HCT116 (cell line): ENCODE measurements around the gene PRKCH. TPM values are rescaled to one million over a fixed set of nuclear protein-coding genes. Genes with fewer than 3 reads are reported as not detected.

ENCODE experiments used
- ATAC-seq: fragments of 200-7000 bp; cut with Tn5 transposase; 2 replicates; pipeline ENCODE4 v1.9.1; 2020; ENCODE audit warnings: mild to moderate bottlenecking, moderate library complexity
- BruUV-seq: library from RNA; stranded (reverse); fragments of 400-500 nt; replicated peaks from 2 replicates; lab custom pipeline; 2021; lab: Mats Ljungman, UMichigan
- CTCF ChIA-PET: fragments of 300-600 bp; sonication (Branson Sonifier 250); formaldehyde crosslinking; loops from one replicate; lab custom pipeline; 2021; ENCODE audit warnings: antibody characterized with exemption; lab: Charles Lee
- POLR2A ChIA-PET: fragments of 300-600, 350-600 bp; sonication (Branson Sonifier 250); formaldehyde crosslinking; loops from one replicate; lab custom pipeline; 2021; ENCODE audit warnings: antibody characterized with exemption; lab: Charles Lee
- RAD21 ChIA-PET, 2 experiments: fragments of 300-600 bp; sonication (Branson Sonifier 250); formaldehyde crosslinking; loops; one replicate each; lab custom pipeline; 2023; ENCODE audit warnings: low total read pairs in 2 of 2; ENCODE audit not compliant: uncharacterized antibody in 2 of 2, unreplicated experiment in 2 of 2, low non-redundant PET in 1 of 2; lab: Charles Lee
- DNase-seq: peaks from one replicate; pipeline ENCODE4 v3.0.0-alpha.2; 2010; ENCODE audit warnings: low read depth, low spot score
- H2AFZ ChIP-seq: fragments of 200-600 bp; shearing (Covaris generic), sonication (generic); 2 replicates; pipeline ENCODE4 v1.6.1; 2017; ENCODE audit warnings: low read depth, mixed run types, mixed read lengths, antibody characterized with exemption, low read length; ENCODE audit not compliant: poor library complexity, severe bottlenecking
- H3K27ac ChIP-seq: 2 replicates; pipeline ENCODE4 v1.5.1; 2012; ENCODE audit warnings: low read depth, low read length
- H3K27me3 ChIP-seq: fragments of 200-600 bp; sonication (generic); 2 replicates; pipeline ENCODE4 v1.6.1; 2016; ENCODE audit warnings: mixed run types, low read length, mixed read lengths; ENCODE audit not compliant: insufficient read depth
- H3K36me3 ChIP-seq, 2 experiments: fragments of 200-500 bp in 1 of 2; fragments of 200-600 bp in 1 of 2; sonication (Bioruptor generic) in 1 of 2; sonication (generic) in 1 of 2; 2 replicates each; pipeline versions ENCODE4 v1.5.1 to v1.6.1; 2014 to 2016; ENCODE audit warnings: low read length in 2 of 2, inconsistent platforms in 1 of 2, mixed read lengths in 1 of 2, mixed run types in 1 of 2; ENCODE audit not compliant: insufficient read depth in 2 of 2, control insufficient read depth in 1 of 2
- H3K4me1 ChIP-seq, 2 experiments: fragments of 200-600 bp in 1 of 2; sonication (generic) in 1 of 2; 2 replicates each; pipeline versions ENCODE4 v1.5.1 to v1.6.1; 2012 to 2017; ENCODE audit warnings: low read length in 2 of 2, inconsistent platforms in 1 of 2, mild to moderate bottlenecking in 1 of 2, mixed read lengths in 1 of 2, mixed run types in 1 of 2, moderate library complexity in 1 of 2; ENCODE audit not compliant: insufficient read depth in 2 of 2, control insufficient read depth in 1 of 2
- H3K4me2 ChIP-seq: fragments of 200-600 bp; sonication (generic); 2 replicates; pipeline ENCODE4 v1.6.1; 2017; ENCODE audit warnings: mixed run types, low read length, mixed read lengths
- H3K4me3 ChIP-seq, 2 experiments: fragments of 200-600 bp in 1 of 2; sonication (generic) in 1 of 2; replicated peaks in 1 of 2; 2 replicates each; pipeline ENCODE4 v1.5.1; 2011 to 2016; ENCODE audit warnings: low read length in 2 of 2, control low read depth in 1 of 2, low read depth in 1 of 2, mild to moderate bottlenecking in 1 of 2, mixed read lengths in 1 of 2, mixed run types in 1 of 2
- H3K79me2 ChIP-seq: fragments of 200-600 bp; sonication (generic); 2 replicates; pipeline ENCODE4 v1.6.1; 2017; ENCODE audit warnings: mild to moderate bottlenecking, mixed run types, low read length, moderate library complexity, mixed read lengths; ENCODE audit not compliant: insufficient read depth
- H3K9ac ChIP-seq: fragments of 200-600 bp; sonication (generic); 2 replicates; pipeline ENCODE4 v1.6.1; 2016; ENCODE audit warnings: low read length, mixed read lengths
- H3K9me2 ChIP-seq: fragments of 200-600 bp; sonication (generic), shearing (Covaris generic); 2 replicates; pipeline ENCODE4 v1.6.1; 2017; ENCODE audit warnings: mixed run types, mild to moderate bottlenecking, moderate library complexity; ENCODE audit not compliant: insufficient read depth
- H3K9me3 ChIP-seq, 2 experiments: fragments of 200-500 bp in 1 of 2; fragments of 200-600 bp in 1 of 2; sonication (Bioruptor generic) in 1 of 2; sonication (generic) in 1 of 2; 2 replicates each; pipeline ENCODE4 v1.6.1; 2014 to 2017; ENCODE audit warnings: low read length in 2 of 2, mixed read lengths in 2 of 2, inconsistent platforms in 1 of 2, low read depth in 1 of 2, mild to moderate bottlenecking in 1 of 2, mixed run types in 1 of 2, moderate library complexity in 1 of 2; ENCODE audit not compliant: control insufficient read depth in 1 of 2, insufficient read depth in 1 of 2
- H4K20me1 ChIP-seq: fragments of 200-600 bp; sonication (generic), shearing (Covaris generic); 2 replicates; pipeline ENCODE4 v1.6.1; 2017; ENCODE audit warnings: mixed run types, mild to moderate bottlenecking, moderate library complexity; ENCODE audit not compliant: insufficient read depth
- ATF3 ChIP-seq: IDR thresholded peaks from 2 replicates; pipeline ENCODE4 v1.6.1; 2012
- ELF1 ChIP-seq: IDR thresholded peaks from 2 replicates; pipeline ENCODE4 v1.6.1; 2012; ENCODE audit warnings: low read depth, borderline replicate concordance
- FOSL1 ChIP-seq: IDR thresholded peaks from 2 replicates; pipeline ENCODE4 v1.6.1; 2012; ENCODE audit warnings: low read depth
- POLR2A ChIP-seq: IDR thresholded peaks from 2 replicates; pipeline ENCODE4 v1.7.0; 2011; ENCODE audit warnings: borderline replicate concordance; ENCODE audit not compliant: insufficient read depth, insufficient read length; ENCODE audit errors: extremely low read depth
- SP1 ChIP-seq: IDR thresholded peaks from 2 replicates; pipeline ENCODE4 v1.6.1; 2012; ENCODE audit warnings: low read depth
- SRF ChIP-seq: IDR thresholded peaks from 2 replicates; pipeline ENCODE4 v1.6.1; 2012; ENCODE audit warnings: low read depth
- ZFX ChIP-seq: fragments of 450-650 bp; IDR thresholded peaks from 2 replicates; pipeline ENCODE4 v1.6.1; 2017
- ZNF274 ChIP-seq: fragments of 200-500 bp; sonication (Bioruptor generic); IDR thresholded peaks from 2 replicates; pipeline ENCODE4 v1.6.1; 2014; ENCODE audit warnings: mild to moderate bottlenecking, low read depth, low read length, inconsistent platforms
- intact Hi-C: fragments of 100-400 bp; cut with micrococcal nuclease; formaldehyde crosslinking; loops from 2 replicates; pipeline ENCODE4 v1.10.0; 2022
- total RNA-seq: library from RNA; stranded (reverse); gene quantifications from one replicate; pipeline ENCODE4 v1.2.1, GENCODE V29; 2021; ENCODE audit not compliant: unreplicated experiment
- TF ChIP-seq, protein P1 (sequence below), 3 experiments: fragments of 200-600 bp in 1 of 3; sonication (generic) in 1 of 3; IDR thresholded peaks in 2 of 3; conservative IDR thresholded peaks in 1 of 3; 2 replicates each; pipeline ENCODE4 v1.5.1; 2012 to 2017; ENCODE audit warnings: low read depth in 2 of 3, low read length in 2 of 3, antibody characterized with exemption in 1 of 3, borderline replicate concordance in 1 of 3, control low read depth in 1 of 3, mild to moderate bottlenecking in 1 of 3, mixed read lengths in 1 of 3, mixed run types in 1 of 3, moderate library complexity in 1 of 3; ENCODE audit not compliant: insufficient read depth in 1 of 3

Gene PRKCH
- total RNA-seq, 1 experiment from 2014 or later, result 16.6 TPM

GRCh38 chr14:61587081-61587713 lies 265.8 kb downstream of the PRKCH start:
- DNase-seq (no peak), ATAC-seq (no peak)
- H3K27me3 ChIP-seq, result no peaks in the 10 kb centered on the region
- ChIA-PET CTCF (no interaction called here), POLR2A (interaction anchor here (1.3 to 2.3 kb wide), 2 partner anchors 25 to 108 kb away, joined by 3 to 7 read pairs; partner anchors contain the start of gene HIF1A), RAD21 (no interaction called here)
- H3K79me2 ChIP-seq, result no peaks in the 10 kb centered on the region
- BruUV-seq, result no TSS peak
- intact Hi-C loops, result no loop called here
- no peak overlapping the region for H3K9ac ChIP-seq
- H3K9me3 ChIP-seq, result no peaks in the 10 kb centered on the region
- no peak overlapping the region for H2AFZ ChIP-seq
- no peaks in the 10 kb centered on the region for H3K9me2 ChIP-seq
- peaks cover 0 to 12% of the 10 kb centered on the region in 2 experiments; a peak in 2 of 4 replicates for H3K4me1 ChIP-seq
- no peak overlapping the region for H3K4me3 ChIP-seq
- H3K4me2 ChIP-seq, result no peak overlapping the region
- H4K20me1 ChIP-seq, result no peaks in the 10 kb centered on the region
- no peaks in the 10 kb centered on the region for H3K36me3 ChIP-seq
- TF ChIP-seq FOSL1 (no peak), ATF3 (no peak), SRF (no peak), ELF1 (no peak), ZNF274 (no peak), SP1 (no peak), POLR2A (no peak), ZFX (no peak)
- TF ChIP-seq, protein P1, sequence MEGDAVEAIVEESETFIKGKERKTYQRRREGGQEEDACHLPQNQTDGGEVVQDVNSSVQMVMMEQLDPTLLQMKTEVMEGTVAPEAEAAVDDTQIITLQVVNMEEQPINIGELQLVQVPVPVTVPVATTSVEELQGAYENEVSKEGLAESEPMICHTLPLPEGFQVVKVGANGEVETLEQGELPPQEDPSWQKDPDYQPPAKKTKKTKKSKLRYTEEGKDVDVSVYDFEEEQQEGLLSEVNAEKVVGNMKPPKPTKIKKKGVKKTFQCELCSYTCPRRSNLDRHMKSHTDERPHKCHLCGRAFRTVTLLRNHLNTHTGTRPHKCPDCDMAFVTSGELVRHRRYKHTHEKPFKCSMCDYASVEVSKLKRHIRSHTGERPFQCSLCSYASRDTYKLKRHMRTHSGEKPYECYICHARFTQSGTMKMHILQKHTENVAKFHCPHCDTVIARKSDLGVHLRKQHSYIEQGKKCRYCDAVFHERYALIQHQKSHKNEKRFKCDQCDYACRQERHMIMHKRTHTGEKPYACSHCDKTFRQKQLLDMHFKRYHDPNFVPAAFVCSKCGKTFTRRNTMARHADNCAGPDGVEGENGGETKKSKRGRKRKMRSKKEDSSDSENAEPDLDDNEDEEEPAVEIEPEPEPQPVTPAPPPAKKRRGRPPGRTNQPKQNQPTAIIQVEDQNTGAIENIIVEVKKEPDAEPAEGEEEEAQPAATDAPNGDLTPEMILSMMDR (IDR thresholded peaks at IDR 0.05 in 2 of 3, conservative IDR thresholded peaks at IDR 0.05 in 1 of 3; ENCODE audit: borderline replicate concordance in 1 of 3, insufficient read depth in 1 of 3, low read depth in 2 of 3, low read length in 2 of 3), result no peak
- H3K27ac ChIP-seq, result no peak overlapping the region
